ENCODE data around the gene ASCC1.
"Not testable (repeated sequence)": the region's sequence is repeated elsewhere in the genome, so short reads cannot be mapped to it uniquely, and the experiment has no call there.

ASCC1 gene

GRCh38 chr10:72248468-72249151 is 32.5 kb upstream of the ASCC1 start:
- peak; percentile 52 for DNase-seq

- no peak for DNase-seq
Observed at GRCh38 chr10:72245949-72246525, 30.0 kb upstream of the ASCC1 start.

- no peak for DNase-seq
Observed at GRCh38 chr10:72244573-72245038, 28.5 kb upstream of the ASCC1 start.

GRCh38 chr10:72243822-72244437 is 27.9 kb upstream of the ASCC1 start:
- DNase-seq, result no peak

- no peak for DNase-seq
Observed at GRCh38 chr10:72242675-72243074, 26.6 kb upstream of the ASCC1 start.

GRCh38 chr10:72241691-72242252 is 25.7 kb upstream of the ASCC1 start:
- no peak for DNase-seq

- DNase-seq, result no peak
Observed at GRCh38 chr10:72240371-72240770, 24.3 kb upstream of the ASCC1 start.

- DNase-seq, result no peak
Observed at GRCh38 chr10:72239409-72239808, 23.3 kb upstream of the ASCC1 start.

- no peak for DNase-seq
Observed at GRCh38 chr10:72238392-72239175, 22.5 kb upstream of the ASCC1 start.

GRCh38 chr10:72235544-72236279 is 19.6 kb upstream of the ASCC1 start:
- no peak for DNase-seq

GRCh38 chr10:72234560-72235095 is 18.6 kb upstream of the ASCC1 start:
- no peak for DNase-seq

- no peak for DNase-seq
Observed at GRCh38 chr10:72233621-72234020, 17.5 kb upstream of the ASCC1 start.

- DNase-seq, result no peak
Observed at GRCh38 chr10:72229261-72230251, 13.5 kb upstream of the ASCC1 start.

- no peak for DNase-seq
Observed at GRCh38 chr10:72228318-72228751, 12.3 kb upstream of the ASCC1 start.

- no peak for DNase-seq
Observed at GRCh38 chr10:72227826-72228225, 11.8 kb upstream of the ASCC1 start.

- no peak for DNase-seq
Observed at GRCh38 chr10:72226418-72227027, 10.4 kb upstream of the ASCC1 start.

GRCh38 chr10:72224191-72224590 is 8.1 kb upstream of the ASCC1 start:
- not testable (repeated sequence) for DNase-seq

GRCh38 chr10:72223743-72224101 is 7.6 kb upstream of the ASCC1 start:
- DNase-seq, result no peak

- no peak for DNase-seq
Observed at GRCh38 chr10:72221278-72221677, 5.2 kb upstream of the ASCC1 start.

- DNase-seq, result no peak
Observed at GRCh38 chr10:72220637-72221036, 4.6 kb upstream of the ASCC1 start.
